Uterus (tissue), 2 donors: ENCODE results near the gene FEM1A.

ENCODE experiments used
- POLR2A ChIP-seq, 2 donors: fragments of 450-650 bp; IDR thresholded peaks; one replicate each; pipeline ENCODE4 v1.6.1; 2016; ENCODE audit warnings: antibody characterized with exemption in 2 of 2, mild to moderate bottlenecking in 1 of 2, moderate library complexity in 1 of 2
- TF ChIP-seq, protein P1 (sequence below), 4 experiments: fragments of 200-600 bp in 2 of 4; fragments of 450-650 bp in 2 of 4; sonication (generic) in 2 of 4; IDR thresholded peaks; one replicate each; pipeline ENCODE4 v1.5.1; 2016 to 2019; ENCODE audit warnings: antibody characterized with exemption in 4 of 4, mild to moderate bottlenecking in 2 of 4, moderate library complexity in 1 of 4

- TF ChIP-seq, protein P1, sequence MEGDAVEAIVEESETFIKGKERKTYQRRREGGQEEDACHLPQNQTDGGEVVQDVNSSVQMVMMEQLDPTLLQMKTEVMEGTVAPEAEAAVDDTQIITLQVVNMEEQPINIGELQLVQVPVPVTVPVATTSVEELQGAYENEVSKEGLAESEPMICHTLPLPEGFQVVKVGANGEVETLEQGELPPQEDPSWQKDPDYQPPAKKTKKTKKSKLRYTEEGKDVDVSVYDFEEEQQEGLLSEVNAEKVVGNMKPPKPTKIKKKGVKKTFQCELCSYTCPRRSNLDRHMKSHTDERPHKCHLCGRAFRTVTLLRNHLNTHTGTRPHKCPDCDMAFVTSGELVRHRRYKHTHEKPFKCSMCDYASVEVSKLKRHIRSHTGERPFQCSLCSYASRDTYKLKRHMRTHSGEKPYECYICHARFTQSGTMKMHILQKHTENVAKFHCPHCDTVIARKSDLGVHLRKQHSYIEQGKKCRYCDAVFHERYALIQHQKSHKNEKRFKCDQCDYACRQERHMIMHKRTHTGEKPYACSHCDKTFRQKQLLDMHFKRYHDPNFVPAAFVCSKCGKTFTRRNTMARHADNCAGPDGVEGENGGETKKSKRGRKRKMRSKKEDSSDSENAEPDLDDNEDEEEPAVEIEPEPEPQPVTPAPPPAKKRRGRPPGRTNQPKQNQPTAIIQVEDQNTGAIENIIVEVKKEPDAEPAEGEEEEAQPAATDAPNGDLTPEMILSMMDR (IDR thresholded peaks at IDR 0.05) = no peak
- no peak for TF ChIP-seq POLR2A (IDR thresholded peaks at IDR 0.05)
These were observed 46.9 kb upstream of the FEM1A start for GRCh38 chr19:4744451-4745174.
